ENCODE measurements around the gene SLBP.

Gene SLBP

DNA sequence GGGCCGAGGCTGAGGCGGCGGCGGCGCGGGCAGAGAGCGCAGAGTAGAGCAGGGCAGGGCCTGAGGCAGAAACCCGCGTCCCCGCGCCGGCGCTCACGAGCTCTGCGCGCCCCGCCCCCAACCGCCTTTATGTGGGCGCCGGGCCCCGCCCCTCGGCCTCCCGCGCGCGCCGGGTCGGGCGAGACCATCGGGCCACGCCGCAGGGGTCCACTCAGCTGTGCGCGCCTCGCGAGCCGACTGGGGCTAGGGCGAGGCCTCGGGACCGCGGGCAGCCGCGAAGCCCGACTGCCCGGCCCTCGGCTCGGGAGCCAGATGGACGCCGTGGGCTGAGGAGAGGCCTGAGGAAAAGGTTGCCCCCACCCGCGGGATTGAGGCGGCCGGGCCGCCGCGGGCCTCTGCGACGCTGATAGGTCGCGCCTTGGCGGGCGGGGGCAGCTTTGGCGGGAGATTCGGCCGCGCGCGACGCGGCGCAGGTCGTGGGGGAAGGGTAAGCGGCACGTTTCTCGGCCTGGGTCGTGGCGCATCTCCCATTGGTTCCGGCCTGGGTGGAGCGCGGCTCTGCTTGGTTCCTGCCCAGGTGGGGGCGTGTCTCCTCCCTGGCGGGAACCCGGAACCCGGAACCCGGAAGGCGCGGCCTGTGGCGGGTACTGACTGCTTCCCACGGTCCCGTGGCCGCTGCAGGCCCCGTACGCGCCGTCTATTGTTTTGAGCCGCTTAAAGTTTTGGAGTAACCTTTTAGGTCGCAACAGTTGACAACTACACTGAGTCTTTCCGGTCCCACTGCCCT lies at the start of gene SLBP:
TSS of gene SLBP (minus strand) at position 104 of the 787 bp plus-strand sequence. CDS start 131 bp downstream, outside the sequence.
- peak; percentile 98 for DNase-seq

GRCh38 chr4:1761130-1761689 lies 49.1 kb upstream of the SLBP start:
- no peak for DNase-seq

DNA sequence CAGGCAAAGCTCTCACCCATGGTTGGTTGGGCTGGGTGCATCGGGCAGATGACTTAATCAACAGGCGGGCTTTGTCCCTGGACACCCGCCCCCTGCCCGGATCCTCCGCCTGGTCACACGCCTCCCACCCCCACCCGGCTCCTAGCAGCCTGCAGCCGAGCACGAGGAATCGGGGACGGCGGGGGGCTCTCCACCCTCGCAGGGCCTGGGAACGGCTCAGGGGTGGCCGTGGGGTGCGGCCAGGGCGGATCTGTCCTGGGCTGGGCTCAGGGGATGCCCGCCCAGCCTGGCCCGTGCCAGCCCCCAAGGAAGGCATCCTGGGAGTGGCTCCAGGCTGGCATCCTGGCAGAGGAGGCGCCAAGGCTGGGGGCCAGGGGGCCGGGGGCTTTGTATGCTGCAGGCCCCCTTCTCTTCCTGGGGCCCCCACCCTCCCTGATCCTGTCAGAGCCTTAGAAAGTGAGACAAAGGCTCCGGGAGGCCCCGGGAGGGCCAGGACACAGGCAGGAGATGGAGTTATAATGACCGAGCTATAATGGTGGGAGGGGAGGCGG lies 48.5 kb upstream of the SLBP start:
- no peak for DNase-seq

DNA sequence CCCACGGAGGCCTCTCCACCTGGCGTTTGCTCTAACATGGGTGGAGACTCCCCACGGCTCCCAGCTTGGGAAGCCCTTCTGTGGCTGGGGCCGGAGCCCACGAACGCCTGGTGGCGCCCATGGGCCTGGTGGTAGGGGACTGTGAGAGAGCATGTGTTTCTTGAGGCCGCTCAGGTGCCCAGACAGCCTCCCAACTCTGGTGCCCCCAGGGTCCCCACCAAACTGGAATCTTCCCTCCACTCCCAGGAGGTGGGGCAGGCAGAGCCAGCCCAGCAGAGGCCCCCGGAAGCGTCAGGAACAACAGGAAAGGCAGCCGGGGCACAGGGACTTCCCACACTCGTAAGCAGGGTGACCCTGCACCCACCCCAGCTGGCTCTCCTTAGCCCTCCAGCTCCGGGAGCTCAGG lies 47.7 kb upstream of the SLBP start:
- DNase-seq: no peak

- DNase-seq: no peak
Measured at GRCh38 chr4:1759170-1759817, 47.2 kb upstream of the SLBP start.

- DNase-seq: no peak
Measured at GRCh38 chr4:1758306-1759121, 46.4 kb upstream of the SLBP start.

GRCh38 chr4:1757836-1758235 lies 45.7 kb upstream of the SLBP start:
- no peak for DNase-seq

DNA sequence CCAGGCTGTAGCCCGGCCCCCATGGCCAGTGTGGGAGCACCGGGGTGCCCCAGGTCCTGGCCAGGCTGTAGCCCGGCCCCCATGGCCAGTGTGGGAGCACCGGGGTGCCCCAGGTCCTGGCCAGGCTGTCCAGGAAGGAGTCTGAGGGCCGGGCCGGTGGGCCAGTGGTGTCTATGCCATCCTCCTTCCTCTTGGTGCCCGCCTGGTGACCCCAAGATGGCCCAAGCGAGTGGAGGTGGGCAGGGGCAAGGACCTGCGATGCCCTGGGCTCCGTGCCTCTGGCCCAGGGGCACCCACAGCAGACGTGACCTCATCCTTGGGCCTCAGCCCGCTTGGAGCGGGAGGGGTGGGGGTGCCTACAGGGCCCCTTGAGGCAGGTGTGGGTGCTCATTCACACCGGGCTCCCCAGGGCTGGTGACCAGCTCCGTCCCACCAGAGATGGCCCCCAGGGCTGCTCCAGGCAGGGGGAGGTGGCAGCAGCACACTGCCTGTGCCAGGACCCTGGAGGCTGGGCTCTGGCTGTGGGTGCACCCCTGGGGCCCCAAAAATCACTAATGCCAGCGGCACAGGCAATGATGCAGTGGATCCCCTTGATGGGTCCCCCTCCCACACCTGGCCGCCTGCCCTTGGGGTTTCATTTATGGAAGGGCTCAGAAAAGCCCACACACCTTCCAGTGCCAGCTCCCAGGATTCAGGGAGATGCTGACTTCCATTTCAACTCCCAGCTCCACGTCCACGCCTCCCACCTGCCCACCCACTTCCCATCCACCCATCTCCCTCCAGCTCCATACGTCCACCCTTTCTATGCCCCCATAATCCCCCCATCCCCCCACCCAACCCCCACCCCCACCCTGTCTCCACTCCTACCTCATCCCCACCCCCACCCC lies 45.0 kb upstream of the SLBP start:
- DNase-seq: no peak

GRCh38 chr4:1756079-1756478 lies 44.0 kb upstream of the SLBP start:
- DNase-seq: no peak

GRCh38 chr4:1755297-1755696 lies 43.2 kb upstream of the SLBP start:
- DNase-seq: no peak

GRCh38 chr4:1754336-1754735 lies 42.2 kb upstream of the SLBP start:
- no peak for DNase-seq

- DNase-seq: no peak
Measured at GRCh38 chr4:1753697-1754311, 41.7 kb upstream of the SLBP start.

GRCh38 chr4:1753294-1753696 lies 41.2 kb upstream of the SLBP start:
- no peak for DNase-seq

- no peak for DNase-seq
Measured at GRCh38 chr4:1752284-1753041, 40.3 kb upstream of the SLBP start.

- no peak for DNase-seq
Measured at GRCh38 chr4:1751919-1752283, 39.8 kb upstream of the SLBP start.

- DNase-seq: no peak
Measured at GRCh38 chr4:1751155-1751918, 39.2 kb upstream of the SLBP start.

- DNase-seq: no peak
Measured at GRCh38 chr4:1750381-1751154, 38.4 kb upstream of the SLBP start.

DNA sequence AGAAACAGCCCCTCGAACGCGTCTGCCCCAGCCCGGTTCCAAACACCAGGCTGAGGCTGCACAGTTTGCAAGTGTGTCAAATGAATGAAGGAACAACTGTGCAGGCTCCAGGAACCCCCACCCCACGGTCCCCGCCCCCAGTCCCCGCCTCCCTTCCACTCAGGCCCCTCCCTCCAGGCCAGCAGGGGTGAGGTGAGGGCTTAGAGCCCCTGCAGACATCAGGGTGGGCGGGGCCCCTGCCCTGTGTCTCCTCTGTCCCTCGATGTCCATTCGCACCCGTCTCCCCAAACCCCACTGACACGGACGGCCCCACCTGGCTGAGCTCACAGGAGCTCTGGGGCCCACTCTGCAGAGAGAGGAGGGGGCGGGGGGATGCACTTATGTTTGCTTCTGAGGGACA lies 37.7 kb upstream of the SLBP start:
- DNase-seq: no peak

GRCh38 chr4:1749370-1749769 lies 37.3 kb upstream of the SLBP start:
- no peak for DNase-seq

Data from CD4-positive, alpha-beta T cell treated with Interleukin-15 for 1 hour (primary cell).